ENCODE measurements around the gene KDM2B.

KDM2B gene

GRCh38 chr12:121561009-121561395 lies 19.8 kb downstream of the KDM2B start:
- DNase-seq, result no peak

DNA sequence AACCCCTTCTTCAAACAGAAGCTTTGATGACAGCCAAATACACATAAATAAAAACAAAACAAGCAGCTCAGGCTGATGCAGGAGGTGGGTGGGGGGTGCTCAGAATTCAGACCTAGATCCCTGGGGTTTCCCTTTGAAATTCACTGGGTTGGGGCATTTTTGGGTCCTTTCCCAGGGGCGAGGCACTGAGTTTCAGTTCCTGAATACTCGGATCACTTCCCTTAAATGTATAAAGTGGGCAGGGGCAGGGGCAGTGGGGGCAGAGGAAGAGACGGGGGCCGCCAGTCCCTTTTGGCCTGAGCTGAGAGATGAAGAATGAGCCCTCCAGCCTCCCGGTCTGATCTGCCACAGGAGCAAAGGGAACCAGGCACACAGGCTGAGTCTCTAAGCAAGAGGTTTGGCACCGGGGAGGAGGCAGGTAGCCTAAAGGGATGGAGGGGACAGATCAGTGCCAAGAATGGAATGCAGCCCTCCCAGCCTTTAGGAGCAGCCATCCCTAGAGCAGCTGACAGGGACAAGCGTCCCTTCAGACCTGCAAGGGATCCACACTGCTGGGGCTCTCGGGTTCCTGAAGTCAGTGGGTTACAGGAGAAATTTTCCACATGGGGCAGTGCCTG lies 20.3 kb downstream of the KDM2B start:
- no peak for DNase-seq

DNA sequence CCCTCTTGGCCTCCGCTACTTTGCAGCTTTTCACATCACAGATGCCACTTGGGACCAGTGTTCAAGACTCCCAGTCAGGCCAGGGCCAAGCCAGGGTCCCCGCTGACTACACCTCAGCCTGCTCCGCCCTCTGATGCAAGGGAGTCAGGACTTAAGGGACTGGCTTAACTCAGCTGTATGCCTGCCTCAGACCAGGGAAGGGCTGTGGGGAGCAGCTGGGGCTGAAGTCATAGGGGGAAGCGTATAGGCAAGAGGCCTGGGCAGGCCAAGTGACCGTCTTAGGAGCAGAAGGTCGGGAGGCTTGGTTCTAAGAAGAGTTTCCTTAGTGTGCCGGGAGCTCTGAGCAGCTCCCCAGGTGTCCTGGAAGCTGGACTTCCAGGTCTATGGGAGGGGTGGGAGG lies 21.9 kb downstream of the KDM2B start:
- no peak for DNase-seq

- no peak for DNase-seq
Observed at GRCh38 chr12:121550974-121551634, 29.7 kb downstream of the KDM2B start.

DNA sequence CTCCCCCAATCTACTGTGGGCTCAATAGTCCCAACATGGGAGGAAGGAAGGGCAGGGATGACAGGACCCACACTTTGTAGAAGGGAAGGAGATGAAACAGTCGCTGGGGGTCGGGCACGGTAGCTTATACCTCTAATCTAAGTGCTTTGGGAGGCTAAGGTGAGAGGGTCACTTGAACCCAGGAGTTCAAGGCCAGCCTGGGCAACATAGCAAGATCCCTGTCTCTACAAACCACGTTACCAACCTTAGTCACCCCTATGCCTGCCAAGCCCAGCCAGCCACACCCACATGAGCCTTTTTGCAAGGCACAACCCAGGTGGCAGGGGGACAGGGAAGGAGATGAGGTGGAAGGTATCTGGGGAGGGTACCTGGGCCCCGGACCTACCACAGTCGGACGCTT lies 31.7 kb downstream of the KDM2B start:
- DNase-seq, result no peak

DNA sequence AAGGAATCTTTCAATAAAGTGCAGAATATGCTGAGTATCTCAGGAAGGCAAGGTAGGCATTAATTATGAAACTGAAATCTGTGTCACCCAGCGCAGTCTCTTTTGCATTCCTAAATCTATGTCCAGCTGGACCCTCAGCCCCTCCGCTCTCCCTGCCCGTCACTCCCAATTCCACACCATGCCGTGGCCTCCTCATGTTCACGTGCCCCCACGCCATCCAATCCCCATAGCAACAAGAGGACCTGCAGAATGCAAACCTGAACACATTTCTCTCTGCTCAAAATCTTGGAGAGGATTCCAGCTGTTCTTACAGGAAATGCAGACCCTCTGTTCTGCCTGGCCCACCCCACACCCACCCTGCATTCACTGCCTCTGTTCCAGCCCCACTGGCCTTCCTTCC lies 35.3 kb downstream of the KDM2B start:
- no peak for DNase-seq

DNA sequence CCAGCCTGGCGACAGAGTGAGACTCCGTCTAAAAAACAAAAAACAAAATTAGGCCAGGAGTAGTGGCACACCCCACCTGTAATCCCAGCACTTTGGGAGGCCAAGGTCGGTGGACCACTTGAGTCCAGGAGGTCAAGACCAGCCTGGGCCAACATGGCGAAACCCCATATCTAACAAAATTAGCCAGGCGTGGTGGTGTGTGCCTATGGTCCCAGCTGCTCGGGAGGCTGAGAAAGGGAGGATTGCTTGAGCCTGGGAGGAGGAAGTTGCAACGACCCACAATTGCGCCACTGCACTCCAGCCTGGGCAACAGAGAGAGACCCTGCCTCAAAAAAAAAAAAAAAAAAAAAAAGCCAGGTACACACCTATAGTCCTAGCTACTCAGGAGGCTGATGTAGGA lies 37.0 kb downstream of the KDM2B start:
- no peak for DNase-seq

- no peak for DNase-seq
Observed at GRCh38 chr12:121539908-121540307, 40.9 kb downstream of the KDM2B start.

GRCh38 chr12:121538699-121539061 lies 42.1 kb downstream of the KDM2B start:
- no peak for DNase-seq

GRCh38 chr12:121537814-121538698 lies 42.8 kb downstream of the KDM2B start:
- DNase-seq, result no peak

DNA sequence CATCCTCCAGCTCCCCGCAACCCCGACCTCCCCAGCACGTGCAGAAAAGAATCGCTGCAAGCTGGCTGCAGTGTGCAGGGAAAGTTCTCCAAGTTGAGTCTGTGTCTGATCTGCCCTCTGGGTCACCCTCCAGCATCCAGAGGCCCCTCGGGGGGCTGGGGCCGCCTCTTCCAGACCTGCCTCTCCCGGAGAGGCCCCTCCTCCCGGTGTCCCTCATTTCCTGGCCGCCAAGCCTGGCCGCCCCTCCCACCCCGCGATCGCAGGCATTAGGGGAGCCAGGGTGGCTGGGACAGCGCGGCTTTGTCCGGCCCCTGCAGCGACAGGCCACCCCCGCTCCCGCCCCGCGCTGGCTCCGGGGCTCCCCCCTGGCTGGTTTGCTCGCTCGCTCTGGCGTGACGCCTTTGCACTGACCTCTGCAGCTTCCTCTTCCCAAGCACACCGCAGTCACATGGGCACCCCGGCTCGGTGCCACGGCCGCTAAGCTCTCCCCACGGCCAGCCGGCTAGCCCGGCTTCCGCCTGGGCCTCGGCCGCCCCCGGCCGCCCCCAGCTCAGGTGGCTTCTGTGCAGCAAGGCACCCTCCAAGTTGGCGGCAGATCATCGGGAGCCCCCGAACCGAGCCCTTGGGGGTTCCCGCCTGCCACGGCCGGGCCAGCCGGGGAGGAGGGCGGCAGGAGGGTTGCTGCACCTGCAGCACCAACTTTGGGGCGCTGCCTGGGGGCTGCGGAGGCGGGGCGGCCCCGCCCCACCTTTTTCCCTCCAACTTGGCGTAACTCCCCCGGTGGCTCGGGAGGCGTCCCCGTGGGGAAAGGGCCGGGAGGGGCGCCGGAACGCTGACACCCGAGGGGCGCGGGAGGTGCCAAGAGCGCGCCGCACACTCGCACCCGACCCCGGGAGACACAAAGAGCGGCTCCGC lies 43.7 kb downstream of the KDM2B start:
- peak; percentile 39 for DNase-seq

GRCh38 chr12:121536054-121536898 lies 44.5 kb downstream of the KDM2B start:
- peak; percentile 89 for DNase-seq

- no peak for DNase-seq
Observed at GRCh38 chr12:121535150-121536053, 45.4 kb downstream of the KDM2B start.

GRCh38 chr12:121534495-121535148 lies 46.2 kb downstream of the KDM2B start:
- DNase-seq, result no peak

GRCh38 chr12:121533394-121534090 lies 47.3 kb downstream of the KDM2B start:
- no peak for DNase-seq

DNA sequence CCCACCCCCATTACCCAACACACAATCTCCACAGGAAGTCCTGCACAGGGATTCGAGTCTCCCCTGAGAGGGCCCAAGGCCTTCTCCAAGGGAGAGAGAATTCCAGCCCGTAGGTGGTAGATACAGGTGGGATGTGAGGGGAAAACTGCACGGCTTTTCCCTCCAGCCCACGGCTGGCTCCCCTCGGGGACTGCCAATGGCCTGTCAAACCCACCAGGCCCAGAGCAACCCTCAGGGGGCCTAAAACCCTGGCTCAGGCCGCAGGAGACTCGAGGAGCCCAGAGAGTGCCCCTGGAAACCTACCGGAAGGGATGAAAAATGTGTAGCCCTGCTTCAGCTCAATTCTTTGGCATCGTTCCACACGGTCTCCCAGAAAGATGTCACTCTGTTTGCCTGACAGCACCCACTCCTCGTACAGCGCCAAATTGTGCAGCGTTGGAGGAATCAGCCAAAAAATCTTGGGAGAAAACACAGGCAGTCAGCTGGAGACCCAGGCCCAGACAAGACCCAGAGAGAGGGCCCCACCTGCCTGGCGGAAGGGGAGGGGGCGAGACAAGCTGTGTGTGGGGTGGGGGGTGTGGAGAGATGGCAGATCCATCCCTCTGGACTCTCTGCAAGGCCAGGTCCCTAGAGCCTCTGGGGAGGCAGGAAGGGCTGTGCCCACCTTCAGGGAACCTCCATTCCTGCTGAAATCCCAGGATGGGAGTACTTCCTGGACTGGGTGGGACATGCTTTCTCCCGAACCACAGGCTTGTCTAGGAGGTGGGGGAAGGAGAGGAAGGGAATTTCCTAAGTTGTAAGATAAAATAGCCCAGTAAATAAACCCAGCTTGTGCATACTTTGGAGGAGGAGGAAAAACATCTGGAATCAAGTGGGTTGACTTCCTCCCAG lies 48.1 kb downstream of the KDM2B start:
- no peak for DNase-seq

GRCh38 chr12:121531356-121531750 lies 49.5 kb downstream of the KDM2B start:
- DNase-seq, result no peak

Measured in fibroblast of skin of back (primary cell).